GM19238 (cell line): ENCODE results near the gene AGBL4.

Experiments
- DNase-seq: peaks from one replicate; pipeline ENCODE4 v3.0.0; 2011; ENCODE audit warnings: low spot score; ENCODE audit not compliant: insufficient read length

Gene AGBL4

GRCh38 chr1:48730164-48730910, 1293.4 kb downstream of the AGBL4 start:
- DNase-seq, result peak; percentile 10

- DNase-seq, result no peak
Measured at GRCh38 chr1:48728584-48728983, 1295.2 kb downstream of the AGBL4 start.

GRCh38 chr1:48726557-48727215, 1297.1 kb downstream of the AGBL4 start:
- DNase-seq, result no peak

GRCh38 chr1:48726139-48726538, 1297.6 kb downstream of the AGBL4 start:
- no peak for DNase-seq

- no peak for DNase-seq
Measured at GRCh38 chr1:48725341-48726046, 1298.3 kb downstream of the AGBL4 start.

- DNase-seq, result no peak
Measured at GRCh38 chr1:48720929-48721328, 1302.8 kb downstream of the AGBL4 start.

GRCh38 chr1:48718705-48719104, 1305.0 kb downstream of the AGBL4 start:
- no peak for DNase-seq

GRCh38 chr1:48718116-48718630, 1305.6 kb downstream of the AGBL4 start:
- no peak for DNase-seq

- DNase-seq, result no peak
Measured at GRCh38 chr1:48717082-48717481, 1306.7 kb downstream of the AGBL4 start.

GRCh38 chr1:48715921-48716320, 1307.8 kb downstream of the AGBL4 start:
- DNase-seq, result no peak

GRCh38 chr1:48710915-48711314, 1312.8 kb downstream of the AGBL4 start:
- no peak for DNase-seq

GRCh38 chr1:48710318-48710717, 1313.4 kb downstream of the AGBL4 start:
- no peak for DNase-seq

- no peak for DNase-seq
Measured at GRCh38 chr1:48704736-48705135, 1319.0 kb downstream of the AGBL4 start.

- no peak for DNase-seq
Measured at GRCh38 chr1:48701445-48701844, 1322.3 kb downstream of the AGBL4 start.

- DNase-seq, result peak; percentile 25
Measured at GRCh38 chr1:48697066-48697707, 1326.6 kb downstream of the AGBL4 start.

GRCh38 chr1:48695161-48695560, 1328.6 kb downstream of the AGBL4 start:
- no peak for DNase-seq

GRCh38 chr1:48693674-48694320, 1330.0 kb downstream of the AGBL4 start:
- no peak for DNase-seq

GRCh38 chr1:48693180-48693579, 1330.6 kb downstream of the AGBL4 start:
- DNase-seq, result no peak

GRCh38 chr1:48692235-48692634, 1331.5 kb downstream of the AGBL4 start:
- no peak for DNase-seq

- DNase-seq, result no peak
Measured at GRCh38 chr1:48691429-48692001, 1332.2 kb downstream of the AGBL4 start.
